Spinal cord (tissue), 10 donors: ENCODE data around the gene MINK1. TPM values are rescaled to one million over a fixed set of nuclear protein-coding genes. Genes with fewer than 3 reads are reported as not detected.

ENCODE experiments used
- DNase-seq, 6 donors: peaks; one replicate each; pipeline versions ENCODE4 v3.0.0 to v3.0.0-alpha.2; 2013 to 2015; ENCODE audit warnings: low spot score in 6 of 6, low read depth in 4 of 6
- H3K27ac ChIP-seq: one replicate; pipeline ENCODE4 v1.5.1; 2013; ENCODE audit warnings: low read depth, low read length, control low read depth
- H3K27me3 ChIP-seq: one replicate; pipeline ENCODE4 v1.6.1; 2013; ENCODE audit warnings: low read length; ENCODE audit not compliant: control insufficient read depth, insufficient read depth
- H3K36me3 ChIP-seq: one replicate; pipeline ENCODE4 v1.6.1; 2013; ENCODE audit warnings: low read length; ENCODE audit not compliant: control insufficient read depth, insufficient read depth
- H3K4me1 ChIP-seq: one replicate; pipeline ENCODE4 v1.6.1; 2013; ENCODE audit warnings: low read length; ENCODE audit not compliant: control insufficient read depth, insufficient read depth
- H3K4me3 ChIP-seq: one replicate; pipeline ENCODE4 v1.5.1; 2013; ENCODE audit warnings: low read depth, low read length, control low read depth
- H3K9me3 ChIP-seq: one replicate; pipeline ENCODE4 v1.6.1; 2013; ENCODE audit warnings: low read length; ENCODE audit not compliant: control insufficient read depth, insufficient read depth
- WGBS: methylation state at CpG from one replicate; pipeline ENCODE4 v1.1.5; 2013; ENCODE audit warnings: missing lambda C conversion rate; ENCODE audit not compliant: insufficient coverage; 5-methylcytosine and 5-hydroxymethylcytosine counted together
- polyA plus RNA-seq, 2 donors: library from polyadenylated mRNA; unstranded; fragments of 120-200 nt; gene quantifications; one replicate each; pipeline ENCODE4 v1.2.1, GENCODE V29; 2013; ENCODE audit not compliant: insufficient read length in 2 of 2
- total RNA-seq, 2 donors: library from RNA; depleted of rRNA in 1 of 2; stranded (reverse); fragments of 120-200 nt in 1 of 2; fragments of >200 nt in 1 of 2; gene quantifications; one replicate each; pipeline versions ENCODE4 v1.2.3 to v1.2.4, GENCODE V29; 2013 to 2014
- donor health status: healthy.

The MINK1 gene
- total and polyA plus RNA-seq, 4 donors: 33.5 to 86.2 (median 51.1) TPM

DNA sequence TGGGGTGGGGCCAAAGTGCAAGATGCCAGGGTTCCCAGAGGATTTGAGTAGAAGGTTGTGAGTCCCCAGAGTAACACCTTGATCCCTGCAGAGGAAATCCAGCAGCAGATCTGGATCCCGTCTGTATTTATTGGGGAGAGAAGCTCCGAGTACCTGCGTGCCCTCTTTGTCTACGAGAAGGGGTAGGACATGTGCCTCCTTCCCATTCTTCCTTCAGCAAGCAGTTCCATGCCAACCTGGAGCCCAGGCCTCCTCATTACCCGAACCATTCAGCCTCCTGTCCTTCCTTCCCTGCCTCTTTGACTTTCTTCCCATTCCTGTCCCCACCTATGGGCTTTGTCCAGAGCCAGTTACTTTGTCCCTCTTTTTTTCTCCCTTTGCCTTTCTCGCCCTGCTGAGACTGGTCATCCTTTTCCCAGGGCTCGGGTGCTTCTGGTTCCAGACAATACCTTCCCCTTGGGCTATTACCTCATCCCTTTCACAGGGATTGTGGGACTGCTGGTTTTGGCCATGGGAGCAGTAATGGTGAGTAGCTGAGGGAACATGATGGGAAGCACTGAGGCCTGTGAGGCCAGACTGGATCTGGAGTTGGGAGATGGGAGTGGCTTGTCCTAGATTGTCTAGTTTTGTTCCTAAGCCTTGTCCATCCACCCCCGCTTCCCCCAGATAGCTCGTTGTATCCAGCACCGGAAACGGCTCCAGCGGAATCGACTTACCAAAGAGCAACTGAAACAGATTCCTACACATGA lies 109.8 kb downstream of the MINK1 start:
- Histone ChIP-seq H3K4me1 (peaks cover 44% of the 10 kb centered on the region), H3K9me3 (no peaks in the 10 kb centered on the region), H3K27ac (no peak overlapping the region), H3K27me3 (no peaks in the 10 kb centered on the region), H3K4me3 (no peak overlapping the region), H3K36me3 (peaks cover 54% of the 10 kb centered on the region)
- WGBS: 90% methylated on average over 4 of the region's 13 CpGs
- no peak for DNase-seq

DNA sequence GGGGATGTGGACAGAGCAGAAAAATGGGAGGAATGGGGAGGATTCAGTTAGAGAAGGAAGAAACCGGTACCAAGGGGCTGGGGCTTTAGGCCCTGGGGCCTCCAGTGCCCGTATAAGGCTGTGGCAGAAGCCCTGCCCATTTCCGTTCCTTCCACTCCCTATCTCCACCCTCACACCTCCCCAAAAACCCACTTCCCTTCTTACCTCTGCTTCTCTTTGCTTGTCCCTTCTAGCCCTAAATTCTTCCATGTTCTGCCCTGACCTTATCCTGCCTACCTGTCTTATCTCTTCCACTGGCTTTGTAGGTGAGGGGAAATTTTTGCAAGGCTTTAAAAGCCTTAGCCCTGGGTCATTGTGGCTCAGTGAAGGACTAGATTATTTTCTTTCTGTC lies 111.0 kb downstream of the MINK1 start:
- peaks cover 44% of the 10 kb centered on the region for H3K36me3 ChIP-seq
- 69% methylated on average over 2 of the region's 3 CpGs for WGBS
- H3K4me1 ChIP-seq: peaks cover 31% of the 10 kb centered on the region
- H3K9me3 ChIP-seq: no peaks in the 10 kb centered on the region
- no peak overlapping the region for H3K4me3 ChIP-seq
- H3K27me3 ChIP-seq: no peaks in the 10 kb centered on the region
- no peak overlapping the region for H3K27ac ChIP-seq
- no peak for DNase-seq

- no peaks in the 10 kb centered on the region for H3K27me3 ChIP-seq
- peaks cover 27% of the 10 kb centered on the region for H3K4me1 ChIP-seq
- H3K9me3 ChIP-seq: no peaks in the 10 kb centered on the region
- H3K4me3 ChIP-seq: no peak overlapping the region
- no peak for DNase-seq
- H3K36me3 ChIP-seq: peaks cover 44% of the 10 kb centered on the region
- H3K27ac ChIP-seq: no peak overlapping the region
- 83% methylated on average over 5 of the region's 8 CpGs for WGBS
These were observed 111.5 kb downstream of the MINK1 start for GRCh38 chr17:4944554-4945175.

GRCh38 chr17:4945176-4945943 lies 112.2 kb downstream of the MINK1 start:
- WGBS: 63% methylated on average over 2 of the region's 7 CpGs
- H3K4me1 ChIP-seq: peaks cover 32% of the 10 kb centered on the region
- H3K36me3 ChIP-seq: peaks cover 44% of the 10 kb centered on the region
- DNase-seq: no peak
- H3K27ac ChIP-seq: no peak overlapping the region
- peaks cover 3% of the 10 kb centered on the region for H3K27me3 ChIP-seq
- no peak overlapping the region for H3K4me3 ChIP-seq
- H3K9me3 ChIP-seq: no peaks in the 10 kb centered on the region

DNA sequence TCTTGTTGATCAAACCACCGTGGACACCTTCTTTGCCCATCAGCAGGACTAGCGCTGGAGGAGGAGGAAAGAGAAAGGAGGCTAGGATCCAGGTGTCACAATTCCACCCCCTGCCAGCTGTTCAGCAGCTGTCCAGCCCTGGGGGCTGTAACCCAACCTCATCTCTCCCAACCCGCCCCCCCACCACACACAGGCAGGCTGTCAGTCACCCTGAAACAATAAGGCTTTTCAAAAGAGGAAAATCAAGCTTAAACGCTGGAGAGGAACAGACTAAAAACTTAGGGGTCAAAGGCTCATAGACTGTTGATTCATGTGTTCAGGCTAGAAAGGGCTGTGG lies 112.8 kb downstream of the MINK1 start:
- Histone ChIP-seq H3K27me3 (peaks cover 8% of the 10 kb centered on the region), H3K4me1 (peaks cover 34% of the 10 kb centered on the region), H3K27ac (no peak overlapping the region), H3K36me3 (peaks cover 44% of the 10 kb centered on the region), H3K4me3 (no peak overlapping the region), H3K9me3 (no peaks in the 10 kb centered on the region)
- DNase-seq: no peak
- no CpG with 5 or more reads among the region's 4 CpGs for WGBS

DNA sequence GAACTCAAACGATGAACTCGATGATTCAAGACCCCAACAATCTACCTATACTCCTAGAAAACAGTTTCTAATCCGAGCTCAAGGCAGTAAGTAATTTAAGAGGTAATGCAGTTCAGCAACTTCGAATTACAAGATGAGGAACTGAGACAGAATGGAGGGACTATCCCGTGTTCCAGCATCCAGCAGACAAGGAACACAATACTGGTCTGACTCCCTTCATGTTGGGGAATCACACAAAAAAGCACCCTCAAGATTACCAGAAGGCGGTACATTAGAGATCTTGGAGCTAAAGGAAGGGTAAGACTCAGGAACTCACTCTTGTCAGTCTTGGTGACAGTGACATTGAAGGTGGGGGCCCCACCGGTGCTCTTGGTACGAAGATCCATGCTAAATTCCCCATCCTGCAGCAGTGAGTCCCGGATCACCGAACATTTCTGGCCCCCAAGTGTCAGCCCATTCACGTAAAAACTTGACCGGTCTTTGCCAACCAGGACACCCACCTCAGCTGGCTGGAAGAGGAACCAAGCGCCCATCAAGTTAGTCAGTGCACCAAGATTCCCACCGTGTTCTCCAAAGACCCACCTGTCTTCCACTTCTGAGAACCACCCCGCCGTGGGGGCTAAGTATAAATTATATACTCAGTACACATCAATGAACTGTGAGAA lies 113.3 kb downstream of the MINK1 start:
- 67% methylated on average over 7 of the region's 16 CpGs for WGBS
- Histone ChIP-seq H3K4me3 (no peak overlapping the region), H3K9me3 (no peaks in the 10 kb centered on the region), H3K27me3 (peaks cover 10% of the 10 kb centered on the region), H3K4me1 (peaks cover 32% of the 10 kb centered on the region), H3K27ac (no peak overlapping the region), H3K36me3 (peaks cover 44% of the 10 kb centered on the region)
- no peak for DNase-seq

GRCh38 chr17:4947010-4947410 lies 113.9 kb downstream of the MINK1 start:
- Histone ChIP-seq H3K4me1 (peaks cover 29% of the 10 kb centered on the region), H3K27ac (peak overlapping the region; percentile 87), H3K27me3 (peaks cover 10% of the 10 kb centered on the region), H3K9me3 (no peaks in the 10 kb centered on the region), H3K36me3 (peaks cover 38% of the 10 kb centered on the region), H3K4me3 (peak overlapping the region; percentile 92)
- DNase-seq: no peak
- 4% methylated on average over 6 of the region's 7 CpGs for WGBS

Other genes starting within 250 kb of the MINK1 start
- 10 to 100 TPM in 1 of 2 donors, 1 to 10 TPM in 1; 5.1 to 33.9 TPM for gene SMTNL2, start 248.8 kb upstream of the MINK1 start, total RNA-seq
- gene SMTNL2, start 248.8 kb upstream of the MINK1 start, polyA plus RNA-seq: 10 to 100 TPM in 1 of 2 donors, 1 to 10 TPM in 1; 5.8 to 12.8 TPM
- 10 to 100 TPM in 1 of 2 donors, 1 to 10 TPM in 1; 3.0 to 16.3 TPM for gene ALOX15, start 191.7 kb upstream of the MINK1 start, total RNA-seq
- gene ALOX15, start 191.7 kb upstream of the MINK1 start, polyA plus RNA-seq: 10 to 100 TPM in 1 of 2 donors, 1 to 10 TPM in 1; 3.9 to 13.5 TPM
- 10 to 100 TPM; 20.5 to 22.4 TPM for gene PELP1, start 129.2 kb upstream of the MINK1 start, total RNA-seq
- 10 to 100 TPM; 60.7 to 70.8 TPM for gene PELP1, start 129.2 kb upstream of the MINK1 start, polyA plus RNA-seq
- 10 to 100 TPM; 21.2 to 33.9 TPM for gene ARRB2, start 122.7 kb upstream of the MINK1 start, total RNA-seq
- gene ARRB2, start 122.7 kb upstream of the MINK1 start, polyA plus RNA-seq: 100 to 1,000 TPM in 1 of 2 donors, 10 to 100 TPM in 1; 99.0 to 105 TPM
- 10 to 100 TPM in 1 of 2 donors, 1 to 10 TPM in 1; 9.5 to 32.1 TPM for gene MED11, start 101.9 kb upstream of the MINK1 start, total RNA-seq
- gene MED11, start 101.9 kb upstream of the MINK1 start, polyA plus RNA-seq: 10 to 100 TPM; 27.3 to 27.4 TPM
- 1 to 10 TPM in 1 of 2 donors, under 1 TPM in 1; 0.89 to 2.0 TPM for gene ZMYND15, start 93.5 kb upstream of the MINK1 start, total RNA-seq
- 1 to 10 TPM; 1.4 to 2.5 TPM for gene ZMYND15, start 93.5 kb upstream of the MINK1 start, polyA plus RNA-seq
- gene CXCL16, start 93.4 kb upstream of the MINK1 start, total RNA-seq: 1 to 10 TPM; 7.5 to 8.0 TPM
- gene CXCL16, start 93.4 kb upstream of the MINK1 start, polyA plus RNA-seq: 10 to 100 TPM; 18.4 to 18.8 TPM
- not detected for gene TM4SF5, start 61.5 kb upstream of the MINK1 start, total RNA-seq
- gene TM4SF5, start 61.5 kb upstream of the MINK1 start, polyA plus RNA-seq: not detected
- 1 to 10 TPM in 1 of 2 donors, under 1 TPM in 1; 0.99 to 2.0 TPM for gene VMO1, start 47.0 kb upstream of the MINK1 start, total RNA-seq
- 1 to 10 TPM; 2.0 to 2.7 TPM for gene VMO1, start 47.0 kb upstream of the MINK1 start, polyA plus RNA-seq
- not detected for gene GLTPD2, start 44.4 kb upstream of the MINK1 start, total RNA-seq
- gene GLTPD2, start 44.4 kb upstream of the MINK1 start, polyA plus RNA-seq: 1 to 10 TPM; 3.5 to 5.2 TPM
- 100 to 1,000 TPM in 1 of 2 donors, 10 to 100 TPM in 1; 94.1 to 146 TPM for gene PSMB6, start 37.2 kb upstream of the MINK1 start, total RNA-seq
- gene PSMB6, start 37.2 kb upstream of the MINK1 start, polyA plus RNA-seq: 100 to 1,000 TPM; 143 to 147 TPM
- gene PLD2, start 26.2 kb upstream of the MINK1 start, total RNA-seq: 10 to 100 TPM; 14.2 to 42.8 TPM
- 10 to 100 TPM; 29.8 to 46.9 TPM for gene PLD2, start 26.2 kb upstream of the MINK1 start, polyA plus RNA-seq
- gene C17orf107, start 66.2 kb downstream of the MINK1 start, total RNA-seq: 1 to 10 TPM; 1.9 to 4.7 TPM
- gene C17orf107, start 66.2 kb downstream of the MINK1 start, polyA plus RNA-seq: 1 to 10 TPM; 2.8 to 3.7 TPM
- gene CHRNE, start 69.8 kb downstream of the MINK1 start, total RNA-seq: under 1 TPM; 0.69 to 0.99 TPM
- 1 to 10 TPM; 1.1 to 1.9 TPM for gene CHRNE, start 69.8 kb downstream of the MINK1 start, polyA plus RNA-seq
- gene GP1BA, start 98.9 kb downstream of the MINK1 start, total RNA-seq: under 1 TPM in 1 of 2 donors, not detected in 1; 0.06 TPM
- gene GP1BA, start 98.9 kb downstream of the MINK1 start, polyA plus RNA-seq: 1 to 10 TPM in 1 of 2 donors, under 1 TPM in 1; 0.57 to 1.6 TPM
- 10 to 100 TPM; 57.2 to 63.0 TPM for gene SLC25A11, start 106.7 kb downstream of the MINK1 start, total RNA-seq
- gene SLC25A11, start 106.7 kb downstream of the MINK1 start, polyA plus RNA-seq: 10 to 100 TPM; 84.0 to 95.2 TPM
- gene RNF167, start 106.9 kb downstream of the MINK1 start, total RNA-seq: 10 to 100 TPM; 23.5 to 72.5 TPM
- 100 to 1,000 TPM; 113 to 133 TPM for gene RNF167, start 106.9 kb downstream of the MINK1 start, polyA plus RNA-seq
- 100 to 1,000 TPM in 1 of 2 donors, 10 to 100 TPM in 1; 95.4 to 191 TPM for gene PFN1, start 115.2 kb downstream of the MINK1 start, total RNA-seq
- gene PFN1, start 115.2 kb downstream of the MINK1 start, polyA plus RNA-seq: 100 to 1,000 TPM; 296 to 299 TPM
- 1 to 10 TPM; 4.9 to 7.3 TPM for gene ENO3, start 117.8 kb downstream of the MINK1 start, total RNA-seq
- gene ENO3, start 117.8 kb downstream of the MINK1 start, polyA plus RNA-seq: 10 to 100 TPM in 1 of 2 donors, 1 to 10 TPM in 1; 8.1 to 17.1 TPM
- 10 to 100 TPM; 36.8 to 85.2 TPM for gene SPAG7, start 134.5 kb downstream of the MINK1 start, total RNA-seq
- gene SPAG7, start 134.5 kb downstream of the MINK1 start, polyA plus RNA-seq: 10 to 100 TPM; 94.7 to 96.6 TPM
- gene CAMTA2, start 154.3 kb downstream of the MINK1 start, total RNA-seq: 10 to 100 TPM; 12.6 to 20.3 TPM
- 10 to 100 TPM; 84.3 to 96.1 TPM for gene CAMTA2, start 154.3 kb downstream of the MINK1 start, polyA plus RNA-seq
- gene INCA1, start 164.2 kb downstream of the MINK1 start, total RNA-seq: 1 to 10 TPM in 1 of 2 donors, under 1 TPM in 1; 0.50 to 2.0 TPM
- gene INCA1, start 164.2 kb downstream of the MINK1 start, polyA plus RNA-seq: 1 to 10 TPM; 7.1 to 7.9 TPM
- gene KIF1C, start 164.6 kb downstream of the MINK1 start, total RNA-seq: 10 to 100 TPM; 24.4 to 52.3 TPM
- 10 to 100 TPM; 41.7 to 56.0 TPM for gene KIF1C, start 164.6 kb downstream of the MINK1 start, polyA plus RNA-seq
- gene SLC52A1, start 202.1 kb downstream of the MINK1 start, total RNA-seq: not detected
- gene SLC52A1, start 202.1 kb downstream of the MINK1 start, polyA plus RNA-seq: under 1 TPM; 0.19 to 0.38 TPM
- gene ZFP3, start 245.1 kb downstream of the MINK1 start, total RNA-seq: 1 to 10 TPM; 8.9 to 9.7 TPM
- 10 to 100 TPM; 13.2 to 16.1 TPM for gene ZFP3, start 245.1 kb downstream of the MINK1 start, polyA plus RNA-seq